Adipose tissue (tissue), 3 donors: Measurements from ENCODE around the gene SLC4A5. TPM values are rescaled to one million over a fixed set of nuclear protein-coding genes. Genes with fewer than 3 reads are reported as not detected.
"Not testable (repeated sequence)": the region's sequence is repeated elsewhere in the genome, so short reads cannot be mapped to it uniquely, and the experiment has no call there.

ENCODE experiments used
- H3K27ac ChIP-seq: one replicate; pipeline ENCODE4 v1.5.1; 2013; ENCODE audit warnings: low read depth, low read length
- WGBS, 3 donors: extraction: QIAGEN DNeasy Blood & Tissue Kit; methylation state at CpG; one replicate each; pipeline ENCODE4 v1.1.7; 2013; 5-methylcytosine and 5-hydroxymethylcytosine counted together
- polyA plus RNA-seq, 3 donors: library from polyadenylated mRNA; stranded (reverse); fragments of 200-250 nt; gene quantifications; one replicate each; pipeline ENCODE4 v1.2.3, GENCODE V29; 2013
- donor health status: healthy with polysubstance abuse.
- donor health status: Bipolar disorder and iron deficiency.
- donor health status: healthy.

SLC4A5 gene
- polyA plus RNA-seq, 3 donors = 0.32 to 1.0 (median 0.71) TPM

GRCh38 chr2:74198461-74199274 lies 144.5 kb downstream of the SLC4A5 start, which contains the start of gene MTHFD2:
MTHFD2 (plus strand) TSS chr2:74198615; CDS start chr2:74198642, 27 bp downstream.
- peak within 1 kb of the TSS; percentile 83 for H3K27ac ChIP-seq
- WGBS, 3 donors = 0 to 1% (median 1%) methylated on average over 83 to 96 of the region's 96 CpGs

DNA sequence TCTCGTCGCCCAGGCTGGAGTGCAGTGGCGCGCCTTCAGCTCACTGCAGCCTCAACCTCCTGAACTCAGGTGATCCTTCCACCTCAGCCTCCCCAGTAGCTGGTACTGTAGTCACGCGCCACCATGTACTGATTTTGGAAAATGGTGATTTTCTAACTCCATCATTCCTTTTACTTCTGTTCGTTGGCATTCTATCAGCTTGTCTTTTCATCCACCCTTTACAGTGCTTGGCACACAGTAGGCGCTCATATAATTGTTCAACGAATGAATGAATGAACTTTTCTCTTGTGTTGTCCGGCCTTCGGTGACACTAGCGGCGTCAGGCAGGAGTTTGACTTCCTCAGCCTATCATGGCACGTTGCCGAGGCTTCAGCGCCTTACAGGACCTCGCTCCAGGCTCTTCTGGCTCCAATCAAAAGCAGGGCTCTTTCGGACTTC lies 145.2 kb downstream of the SLC4A5 start:
- WGBS, 3 donors = 33 to 37% (median 37%) methylated on average over 17 to 18 of the region's 18 CpGs
- peak overlapping the region; percentile 83 for H3K27ac ChIP-seq

GRCh38 chr2:74197049-74197448 lies 146.2 kb downstream of the SLC4A5 start:
- no peak overlapping the region for H3K27ac ChIP-seq
- WGBS, 3 donors = 65 to 77% (median 75%) methylated on average over 4 of the region's 4 CpGs

DNA sequence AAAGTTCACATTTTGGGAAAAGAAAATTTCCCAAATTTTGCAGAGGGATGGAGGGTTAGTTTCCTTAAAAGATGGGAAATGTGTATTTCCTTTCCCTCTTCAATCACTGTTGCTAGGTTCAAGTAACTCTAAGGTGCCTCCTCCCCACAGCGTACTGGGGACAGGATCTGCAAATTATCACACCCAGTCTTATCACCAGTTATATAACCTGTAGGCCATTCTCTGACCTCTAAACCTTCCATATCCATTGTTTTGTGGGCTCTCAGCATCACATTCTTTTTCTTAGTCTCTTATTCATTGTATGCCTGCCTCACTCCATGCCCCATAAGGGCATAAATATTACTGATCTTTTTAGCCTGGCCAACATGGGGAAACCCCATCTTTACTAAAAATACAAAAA lies 148.4 kb downstream of the SLC4A5 start:
- WGBS, 3 donors = 70 to 100% (median 92%) methylated on average over 1 of the region's 1 CpG
- no peak overlapping the region for H3K27ac ChIP-seq

- 60 to 79% (median 77%) methylated on average over 6 of the region's 6 CpGs for WGBS, 3 donors
- H3K27ac ChIP-seq = no peak overlapping the region
Observed at GRCh38 chr2:74191596-74192380, 151.4 kb downstream of the SLC4A5 start.

- WGBS, 3 donors = 92 to 96% (median 96%) methylated on average over 3 of the region's 3 CpGs
- no peak overlapping the region for H3K27ac ChIP-seq
Observed at GRCh38 chr2:74188696-74189095, 154.5 kb downstream of the SLC4A5 start.

DNA sequence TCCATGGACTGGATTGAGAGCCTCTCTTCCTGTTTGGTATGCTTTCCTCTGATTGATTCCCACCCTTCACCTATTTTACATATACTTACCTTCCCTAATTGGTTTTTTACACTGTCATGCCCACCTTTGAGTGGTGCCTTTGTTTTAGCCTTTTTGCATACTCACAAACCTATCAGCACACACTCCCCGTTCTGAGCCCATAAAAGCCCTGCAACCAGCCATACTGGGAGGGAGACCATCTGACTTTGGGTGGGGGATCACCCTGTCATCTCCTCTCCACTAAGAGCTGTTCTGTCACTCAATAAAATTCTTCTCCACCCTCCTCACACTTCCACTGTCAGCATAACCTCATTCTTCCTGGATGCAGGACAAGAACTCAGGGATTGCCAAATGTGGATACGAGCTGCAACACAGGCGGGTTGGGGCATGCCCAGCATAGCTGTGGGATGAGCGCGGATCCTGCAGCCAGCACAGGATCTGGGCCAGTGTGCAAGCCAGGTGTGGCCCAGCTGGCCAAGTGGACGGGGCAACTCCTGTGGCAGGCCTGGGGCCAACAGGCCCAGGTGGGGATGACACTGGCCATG lies 155.1 kb downstream of the SLC4A5 start:
- no peak overlapping the region for H3K27ac ChIP-seq
- WGBS, 3 donors = 77 to 94% (median 83%) methylated on average over 6 of the region's 6 CpGs

GRCh38 chr2:74186706-74187105 lies 156.5 kb downstream of the SLC4A5 start:
- H3K27ac ChIP-seq = not testable (repeated sequence)
- WGBS, 3 donors = 93 to 97% (median 95%) methylated on average over 15 of the region's 15 CpGs

- 62 to 85% (median 68%) methylated on average over 9 of the region's 9 CpGs for WGBS, 3 donors
- no peak overlapping the region for H3K27ac ChIP-seq
Observed at GRCh38 chr2:74186038-74186437, 157.2 kb downstream of the SLC4A5 start.

- H3K27ac ChIP-seq = no peak overlapping the region
- WGBS, 3 donors = 85 to 87% (median 86%) methylated on average over 2 of the region's 2 CpGs
Observed at GRCh38 chr2:74183878-74184277, 159.3 kb downstream of the SLC4A5 start.

- no peak overlapping the region for H3K27ac ChIP-seq
- WGBS, 3 donors = 25 to 63% (median 35%) methylated on average over 7 of the region's 7 CpGs
Observed at GRCh38 chr2:74181739-74182138, 161.5 kb downstream of the SLC4A5 start.

- no peak overlapping the region for H3K27ac ChIP-seq
- WGBS, 3 donors = 43 to 53% (median 50%) methylated on average over 24 to 25 of the region's 25 CpGs
Observed at GRCh38 chr2:74179063-74179865, 164.0 kb downstream of the SLC4A5 start.

DNA sequence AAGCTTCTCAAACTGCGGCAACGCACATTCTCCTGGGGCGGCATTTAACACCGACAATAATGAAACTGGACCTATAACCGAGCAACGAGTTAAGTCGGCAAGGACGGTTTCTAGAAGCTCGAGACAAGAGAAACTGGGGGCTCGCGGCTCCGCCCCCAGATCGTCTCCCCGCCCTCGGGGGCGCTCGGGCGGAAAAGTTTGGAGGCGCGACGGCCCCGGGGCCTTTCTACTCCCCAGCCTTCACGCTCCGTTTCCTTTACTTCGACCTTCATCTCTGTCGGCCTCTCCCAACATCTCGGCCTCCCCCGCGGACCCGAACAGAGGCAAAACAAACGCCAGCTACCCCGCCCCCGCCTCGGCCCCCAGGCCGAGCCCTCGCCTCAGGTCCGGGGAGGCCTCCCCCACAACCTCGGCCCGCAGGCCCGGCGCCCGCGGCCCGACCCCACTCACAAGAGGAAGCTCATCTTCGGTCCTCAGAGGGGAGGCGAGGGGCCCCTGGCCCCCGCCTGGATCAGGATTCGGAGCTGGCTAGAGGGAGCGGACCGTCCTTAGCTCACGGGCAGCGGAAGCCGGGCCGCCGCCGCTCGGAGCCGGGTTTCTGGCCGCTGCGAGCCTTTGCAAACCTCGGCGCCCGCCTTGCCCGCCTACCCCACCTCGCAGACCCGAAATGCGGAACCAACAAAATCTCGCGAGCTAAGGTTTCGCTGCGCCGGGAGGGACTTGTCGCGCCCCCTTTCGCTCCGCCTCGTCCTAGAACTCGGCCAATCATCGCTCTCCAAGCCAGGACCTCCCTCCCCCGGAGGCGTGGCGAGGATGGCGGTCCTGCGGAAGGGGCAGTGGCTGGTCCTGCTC lies 164.8 kb downstream of the SLC4A5 start, which contains the start of gene MOB1A:
TSS of gene MOB1A (minus strand) at position 669 of the 852 bp plus-strand sequence. CDS start at position 464, 205 bp downstream.
- H3K27ac ChIP-seq = peak within 1 kb of the TSS; percentile 19
- 0 to 1% (median 0%) methylated on average over 84 of the region's 84 CpGs for WGBS, 3 donors

DNA sequence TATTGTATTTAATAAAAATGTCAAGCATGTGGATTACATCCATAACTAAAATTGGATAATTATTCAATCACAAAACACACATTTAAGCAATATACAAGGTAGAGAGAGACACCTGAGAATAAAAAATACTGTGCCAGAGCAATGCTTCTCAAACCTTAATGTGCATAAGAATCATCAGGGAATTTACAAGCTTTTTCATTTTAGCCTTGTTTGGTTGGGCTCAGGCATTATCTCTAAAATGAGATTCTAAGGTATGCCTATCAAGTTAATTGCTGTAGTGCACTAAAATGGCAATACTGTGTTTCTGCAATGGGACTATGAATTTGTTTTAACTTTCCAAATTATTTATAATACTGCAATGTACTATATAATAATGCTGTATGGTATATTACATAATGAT lies 165.5 kb downstream of the SLC4A5 start:
- H3K27ac ChIP-seq = peak overlapping the region; percentile 19

- H3K27ac ChIP-seq = no peak overlapping the region
- WGBS, 3 donors = 60 to 94% (median 89%) methylated on average over 1 of the region's 1 CpG
Observed at GRCh38 chr2:74174909-74175308, 168.3 kb downstream of the SLC4A5 start.

DNA sequence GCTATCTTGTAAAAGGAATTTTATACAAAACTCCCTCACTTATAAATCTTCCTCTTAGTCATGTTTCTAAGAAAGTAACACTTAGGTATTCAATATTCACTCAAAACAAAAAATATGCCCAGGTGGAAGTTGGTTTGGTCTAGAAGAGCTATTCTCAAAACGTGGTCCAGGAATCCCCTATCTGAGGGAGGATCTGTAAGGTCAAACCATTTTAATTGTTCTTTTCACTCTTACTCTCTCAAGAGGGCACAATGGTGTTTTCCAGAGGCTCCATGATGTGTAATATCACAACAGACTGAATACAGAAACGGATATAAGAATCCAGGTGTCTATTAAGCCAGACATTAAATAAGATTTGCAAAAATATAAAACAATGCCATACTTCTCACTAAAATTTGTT lies 174.5 kb downstream of the SLC4A5 start:
- no peak overlapping the region for H3K27ac ChIP-seq
- 68 to 76% (median 74%) methylated on average over 2 of the region's 2 CpGs for WGBS, 3 donors
